Hematopoietic multipotent progenitor cell treated with erythropoietin and hydrocortisone succinate and interleukin-3 and kit ligand, for 15 days (in vitro differentiated cells): ENCODE data around the gene UBE2D3.

ENCODE experiments used
- DNase-seq: peaks from one replicate; pipeline ENCODE4 v3.0.0-alpha.2; 2015; ENCODE audit warnings: low spot score

The UBE2D3 gene

DNA sequence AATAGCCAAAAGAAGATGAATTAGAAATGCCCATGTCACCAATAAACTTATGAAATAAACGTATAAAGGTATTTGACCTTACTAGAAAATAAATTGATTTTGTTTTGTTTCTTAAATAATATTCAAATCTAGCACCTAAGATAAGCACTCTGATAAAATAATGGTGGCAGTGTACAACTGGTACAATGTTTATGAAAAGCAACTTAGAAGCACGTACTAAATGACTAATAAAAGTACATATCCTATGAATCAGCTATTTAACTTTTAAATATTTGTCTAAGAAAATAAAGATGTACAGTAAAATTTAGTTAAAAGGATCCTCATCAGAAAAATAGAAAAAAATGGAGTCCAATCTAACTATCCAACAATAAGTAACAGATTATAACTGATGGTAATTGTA lies 73.3 kb downstream of the UBE2D3 start:
- no peak for DNase-seq

DNA sequence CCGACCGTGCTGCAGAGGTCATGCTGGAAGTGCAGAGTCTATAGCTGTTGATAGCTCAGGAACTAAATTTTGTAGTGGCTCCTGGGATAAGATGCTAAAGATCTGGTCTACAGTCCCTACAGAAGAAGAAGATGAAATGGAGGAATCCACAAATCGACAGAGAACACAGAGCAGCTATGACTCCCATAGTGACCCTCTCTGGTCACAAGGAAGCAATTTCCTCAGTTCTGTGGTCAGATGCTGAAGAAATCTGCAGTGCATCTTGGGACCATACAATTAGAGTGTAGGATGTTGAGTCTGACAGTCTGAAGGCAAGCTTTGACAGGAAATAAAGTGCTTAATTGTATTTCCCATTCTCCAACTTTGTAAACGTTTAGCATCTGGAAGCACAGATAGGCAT lies 75.4 kb downstream of the UBE2D3 start:
- DNase-seq, result no peak
